ENCODE results near the gene ADA.

The ADA gene

DNA sequence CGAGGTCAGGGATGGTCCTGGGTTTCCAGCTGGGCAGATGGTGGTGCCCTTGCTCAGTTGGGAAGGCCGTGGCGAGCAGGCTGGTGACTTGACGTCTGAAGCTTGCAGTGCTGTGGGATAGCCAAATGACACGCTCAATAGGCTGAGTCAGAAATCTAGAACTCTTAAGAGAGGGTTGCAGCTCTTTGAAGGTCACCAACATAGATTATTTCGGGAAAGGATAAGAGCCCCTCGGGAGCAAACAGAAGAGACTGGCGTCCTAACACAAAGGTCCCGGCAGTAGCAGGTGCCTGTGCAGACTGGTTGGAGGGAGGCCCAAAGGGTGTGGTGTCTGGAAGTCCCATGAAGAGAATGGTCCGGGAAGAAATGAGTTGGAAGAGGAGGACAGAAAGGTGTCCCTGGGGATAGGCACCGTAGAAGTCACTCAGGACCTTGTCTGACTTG is 50.7 kb downstream of the ADA start:
- no peak overlapping the region for H3K27ac ChIP-seq (ENCODE audit: low read depth, low read length)
- H3K79me2 ChIP-seq (ENCODE audit: control insufficient read depth, low read length): peaks cover 49% of the 10 kb centered on the region
- no peaks in the 10 kb centered on the region for H3K9me3 ChIP-seq (ENCODE audit: control insufficient read depth, insufficient read depth, low read length)
- H3K4me1 ChIP-seq (ENCODE audit: control insufficient read depth, low read length): peaks cover 50% of the 10 kb centered on the region
- H3K27me3 ChIP-seq (ENCODE audit: control insufficient read depth, low read length): no peaks in the 10 kb centered on the region
- H3F3A ChIP-seq (ENCODE audit: control insufficient read depth, insufficient read depth): 0 out of 2 replicates have a peak, but pooled peaks cover under 1% of the 10 kb centered on the region
- no peaks in the 10 kb centered on the region for H4K20me1 ChIP-seq (ENCODE audit: control insufficient read depth, insufficient read depth, low read depth, low read length)
- no peak overlapping the region for H3K4me3 ChIP-seq (ENCODE audit: low read length)
- no peak overlapping the region for H3K4me2 ChIP-seq (ENCODE audit: low read length)
- TF ChIP-seq EZH2phosphoT487 (IDR thresholded peaks at IDR 0.05; ENCODE audit: borderline replicate concordance, low read length): no peak
- TF ChIP-seq CTCF (IDR thresholded peaks at IDR 0.05; ENCODE audit: low read depth, low read length, poor library complexity, severe bottlenecking): no peak
- no peaks in the 10 kb centered on the region for H3K9me2 ChIP-seq (replicated peaks; ENCODE audit: control insufficient read depth, low read length)
- H3K36me3 ChIP-seq (ENCODE audit: control insufficient read depth, low read length): peaks cover 34% of the 10 kb centered on the region

- TF ChIP-seq CTCF (IDR thresholded peaks at IDR 0.05; ENCODE audit: low read depth, low read length, poor library complexity, severe bottlenecking) (no peak), EZH2phosphoT487 (IDR thresholded peaks at IDR 0.05; ENCODE audit: borderline replicate concordance, low read length) (no peak)
- Histone ChIP-seq H3K79me2 (ENCODE audit: control insufficient read depth, low read length) (peaks cover 49% of the 10 kb centered on the region), H3K9me3 (ENCODE audit: control insufficient read depth, insufficient read depth, low read length) (no peaks in the 10 kb centered on the region), H3K27ac (ENCODE audit: low read depth, low read length) (no peak overlapping the region), H3K4me2 (ENCODE audit: low read length) (no peak overlapping the region), H3K36me3 (ENCODE audit: control insufficient read depth, low read length) (peaks cover 34% of the 10 kb centered on the region), H3K4me3 (ENCODE audit: low read length) (no peak overlapping the region), H3K4me1 (ENCODE audit: control insufficient read depth, low read length) (peaks cover 50% of the 10 kb centered on the region), H4K20me1 (ENCODE audit: control insufficient read depth, insufficient read depth, low read depth, low read length) (no peaks in the 10 kb centered on the region), H3K9me2 (replicated peaks; ENCODE audit: control insufficient read depth, low read length) (no peaks in the 10 kb centered on the region), H3F3A (ENCODE audit: control insufficient read depth, insufficient read depth) (no peaks in the 10 kb centered on the region), H3K27me3 (ENCODE audit: control insufficient read depth, low read length) (no peaks in the 10 kb centered on the region)
Measured at GRCh38 chr20:44600301-44600700, 51.2 kb downstream of the ADA start.

DNA sequence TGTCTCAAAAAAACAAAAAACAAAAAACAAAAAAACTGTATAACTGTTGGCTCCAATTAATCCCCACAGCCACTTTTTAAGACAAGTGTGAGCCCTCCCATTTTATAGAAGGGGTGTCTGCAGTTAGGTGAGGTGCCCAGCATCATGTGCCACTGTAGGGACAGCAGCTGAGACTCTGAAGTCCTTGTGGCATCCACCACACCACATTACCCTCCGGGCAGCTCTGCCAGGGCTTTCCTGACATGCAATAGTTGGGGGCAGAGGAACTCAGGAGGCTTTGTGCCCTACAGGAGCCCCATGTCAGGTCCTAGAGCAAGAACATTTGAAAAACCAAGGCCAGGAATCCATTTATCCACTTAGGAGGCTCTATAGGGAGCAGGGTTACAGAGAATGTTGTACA is 51.8 kb downstream of the ADA start:
- Histone ChIP-seq H3K27me3 (ENCODE audit: control insufficient read depth, low read length) (no peaks in the 10 kb centered on the region), H3K4me3 (ENCODE audit: low read length) (no peak overlapping the region), H3F3A (ENCODE audit: control insufficient read depth, insufficient read depth) (no peaks in the 10 kb centered on the region), H3K4me2 (ENCODE audit: low read length) (no peak overlapping the region), H3K79me2 (ENCODE audit: control insufficient read depth, low read length) (peaks cover 55% of the 10 kb centered on the region), H3K4me1 (ENCODE audit: control insufficient read depth, low read length) (peaks cover 55% of the 10 kb centered on the region), H4K20me1 (ENCODE audit: control insufficient read depth, insufficient read depth, low read depth, low read length) (no peaks in the 10 kb centered on the region), H3K9me2 (replicated peaks; ENCODE audit: control insufficient read depth, low read length) (no peaks in the 10 kb centered on the region), H3K27ac (ENCODE audit: low read depth, low read length) (no peak overlapping the region), H3K9me3 (ENCODE audit: control insufficient read depth, insufficient read depth, low read length) (no peaks in the 10 kb centered on the region), H3K36me3 (ENCODE audit: control insufficient read depth, low read length) (peaks cover 37% of the 10 kb centered on the region)
- no peak for TF ChIP-seq EZH2phosphoT487 (IDR thresholded peaks at IDR 0.05; ENCODE audit: borderline replicate concordance, low read length)
- TF ChIP-seq CTCF (IDR thresholded peaks at IDR 0.05; ENCODE audit: low read depth, low read length, poor library complexity, severe bottlenecking): no peak

Data from DOHH2 (cell line).